NB4 (cell line): Measurements from ENCODE around the gene FAM181A.

ENCODE experiments used
- DNase-seq: peaks from one replicate; pipeline ENCODE4 v3.0.0; 2010; ENCODE audit warnings: low read depth
- H3K4me3 ChIP-seq: one replicate; pipeline ENCODE4 v1.5.1; 2011; ENCODE audit warnings: mild to moderate bottlenecking, low read depth, low read length, moderate library complexity
- CTCF ChIP-seq: IDR thresholded peaks from one replicate; pipeline ENCODE4 v1.5.1; 2012; ENCODE audit warnings: low read depth, low read length
- MAX ChIP-seq: IDR thresholded peaks from 2 replicates; pipeline ENCODE4 v1.6.1; 2011; ENCODE audit warnings: low read depth, low read length
- MYC ChIP-seq: IDR thresholded peaks from 2 replicates; pipeline ENCODE4 v1.6.1; 2011; ENCODE audit warnings: low read depth, low read length
- POLR2A ChIP-seq: IDR thresholded peaks from 2 replicates; pipeline ENCODE4 v1.6.1; 2011; ENCODE audit warnings: mild to moderate bottlenecking; ENCODE audit not compliant: insufficient read length; ENCODE audit errors: extremely low read depth

Gene FAM181A

GRCh38 chr14:93929048-93929535, 1.9 kb downstream of the FAM181A start:
- DNase-seq, result no peak
- TF ChIP-seq MAX (no peak), POLR2A (no peak), CTCF (no peak), MYC (no peak)
- H3K4me3 ChIP-seq, result no peak overlapping the region

GRCh38 chr14:93929657-93930056, 2.5 kb downstream of the FAM181A start:
- no peak overlapping the region for H3K4me3 ChIP-seq
- no peak for DNase-seq
- TF ChIP-seq MAX, result no peak
- no peak for TF ChIP-seq CTCF
- no peak for TF ChIP-seq MYC
- no peak for TF ChIP-seq POLR2A

- DNase-seq, result no peak
- TF ChIP-seq MYC (no peak), MAX (no peak), CTCF (no peak), POLR2A (no peak)
- H3K4me3 ChIP-seq, result no peak overlapping the region
Measured at GRCh38 chr14:93930296-93930988, 3.3 kb downstream of the FAM181A start.

- TF ChIP-seq MYC, result no peak
- no peak for TF ChIP-seq CTCF
- no peak for TF ChIP-seq MAX
- no peak for TF ChIP-seq POLR2A
- DNase-seq, result no peak
- H3K4me3 ChIP-seq, result no peak overlapping the region
Measured at GRCh38 chr14:93930989-93931307, 3.8 kb downstream of the FAM181A start.

GRCh38 chr14:93932642-93933041, 5.5 kb downstream of the FAM181A start:
- H3K4me3 ChIP-seq, result no peak overlapping the region
- DNase-seq, result no peak
- TF ChIP-seq CTCF (no peak), MAX (no peak), MYC (no peak), POLR2A (no peak)
